K562 (cell line): ENCODE data around the gene PCDHGB7.
"Not testable (repeated sequence)": the region's sequence is repeated elsewhere in the genome, so short reads cannot be mapped to it uniquely, and the experiment has no call there.

Experiments
- JUNB ChIP-seq: fragments of 450-650 bp; formaldehyde crosslinking; conservative IDR thresholded peaks from 2 replicates; pipeline ENCODE4 v1.4.0; 2020; ENCODE audit warnings: mild to moderate bottlenecking
- MITF ChIP-seq: IDR thresholded peaks from 2 replicates; pipeline ENCODE4 v1.6.1; 2014; ENCODE audit warnings: antibody characterized with exemption
- ZNF253 ChIP-seq: fragments of 250-450 bp; sonication (Bioruptor Pico); conservative IDR thresholded peaks from 2 replicates; pipeline ENCODE4 v1.6.1; 2021; ENCODE audit warnings: mild to moderate bottlenecking
- TF ChIP-seq, protein P1 (sequence below): sonication (generic); formaldehyde crosslinking; IDR thresholded peaks from 2 replicates; pipeline ENCODE4 v1.8.1; 2023; ENCODE audit warnings: mild to moderate bottlenecking, missing genetic modification reagents, moderate library complexity

- not testable (repeated sequence) for TF ChIP-seq JUNB (CRISPR knock-in tag); MITF; ZNF253 (CRISPR knock-in tag)
- TF ChIP-seq, protein P1, sequence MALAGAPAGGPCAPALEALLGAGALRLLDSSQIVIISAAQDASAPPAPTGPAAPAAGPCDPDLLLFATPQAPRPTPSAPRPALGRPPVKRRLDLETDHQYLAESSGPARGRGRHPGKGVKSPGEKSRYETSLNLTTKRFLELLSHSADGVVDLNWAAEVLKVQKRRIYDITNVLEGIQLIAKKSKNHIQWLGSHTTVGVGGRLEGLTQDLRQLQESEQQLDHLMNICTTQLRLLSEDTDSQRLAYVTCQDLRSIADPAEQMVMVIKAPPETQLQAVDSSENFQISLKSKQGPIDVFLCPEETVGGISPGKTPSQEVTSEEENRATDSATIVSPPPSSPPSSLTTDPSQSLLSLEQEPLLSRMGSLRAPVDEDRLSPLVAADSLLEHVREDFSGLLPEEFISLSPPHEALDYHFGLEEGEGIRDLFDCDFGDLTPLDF (CRISPR knock-in tag) = not testable (repeated sequence)
Observed at GRCh38 chr5:141407790-141408505, 9.5 kb upstream of the PCDHGB7 start, which contains the start of gene PCDHGB6.
